Astrocyte (in vitro differentiated cells and primary cell): Measurements from ENCODE around the gene N4BP2.

Experiments used
- EZH2 ChIP-seq: IDR thresholded peaks from 2 replicates; pipeline ENCODE4 v1.6.1; 2012; ENCODE audit warnings: mild to moderate bottlenecking, low read length, inconsistent platforms; ENCODE audit not compliant: insufficient read depth
- TF ChIP-seq, protein P1 (sequence below): IDR thresholded peaks from 2 replicates; pipeline ENCODE4 v1.5.1; 2011; ENCODE audit warnings: low read depth, mild to moderate bottlenecking, inconsistent platforms, low read length, moderate library complexity; ENCODE audit not compliant: insufficient read depth

GRCh38 chr4:40197879-40198689, 141.4 kb downstream of the N4BP2 start:
- TF ChIP-seq, protein P1, sequence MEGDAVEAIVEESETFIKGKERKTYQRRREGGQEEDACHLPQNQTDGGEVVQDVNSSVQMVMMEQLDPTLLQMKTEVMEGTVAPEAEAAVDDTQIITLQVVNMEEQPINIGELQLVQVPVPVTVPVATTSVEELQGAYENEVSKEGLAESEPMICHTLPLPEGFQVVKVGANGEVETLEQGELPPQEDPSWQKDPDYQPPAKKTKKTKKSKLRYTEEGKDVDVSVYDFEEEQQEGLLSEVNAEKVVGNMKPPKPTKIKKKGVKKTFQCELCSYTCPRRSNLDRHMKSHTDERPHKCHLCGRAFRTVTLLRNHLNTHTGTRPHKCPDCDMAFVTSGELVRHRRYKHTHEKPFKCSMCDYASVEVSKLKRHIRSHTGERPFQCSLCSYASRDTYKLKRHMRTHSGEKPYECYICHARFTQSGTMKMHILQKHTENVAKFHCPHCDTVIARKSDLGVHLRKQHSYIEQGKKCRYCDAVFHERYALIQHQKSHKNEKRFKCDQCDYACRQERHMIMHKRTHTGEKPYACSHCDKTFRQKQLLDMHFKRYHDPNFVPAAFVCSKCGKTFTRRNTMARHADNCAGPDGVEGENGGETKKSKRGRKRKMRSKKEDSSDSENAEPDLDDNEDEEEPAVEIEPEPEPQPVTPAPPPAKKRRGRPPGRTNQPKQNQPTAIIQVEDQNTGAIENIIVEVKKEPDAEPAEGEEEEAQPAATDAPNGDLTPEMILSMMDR, result no peak
- TF ChIP-seq EZH2, result no peak
